Subcutaneous adipose tissue (tissue), 4 donors: Measurements from ENCODE around the gene LAMB3. TPM values are rescaled to one million over a fixed set of nuclear protein-coding genes. Genes with fewer than 3 reads are reported as not detected.

Experiments used
- CTCF ChIP-seq: fragments of 450-650 bp; IDR thresholded peaks from one replicate; pipeline ENCODE4 v1.5.1; 2016; ENCODE audit warnings: low read depth, mild to moderate bottlenecking, control low read depth, antibody characterized with exemption, moderate library complexity
- total RNA-seq, 4 donors: library from RNA; depleted of rRNA; stranded (reverse); fragments of >200 nt; gene quantifications; one replicate each; pipeline ENCODE4 v1.1.0, GENCODE V29; 2016

The LAMB3 gene
- total RNA-seq, 4 donors from 2014 or later, result 5.5 to 32.4 (median 21.3) TPM

- no peak for TF ChIP-seq CTCF
Observed at GRCh38 chr1:209576392-209577197, 75.6 kb downstream of the LAMB3 start.

- no peak for TF ChIP-seq CTCF
Observed at GRCh38 chr1:209570743-209571142, 81.5 kb downstream of the LAMB3 start.

- no peak for TF ChIP-seq CTCF
Observed at GRCh38 chr1:209569455-209570207, 82.6 kb downstream of the LAMB3 start.

- no peak for TF ChIP-seq CTCF
Observed at GRCh38 chr1:209567698-209568175, 84.5 kb downstream of the LAMB3 start.

- TF ChIP-seq CTCF, result no peak
Observed at GRCh38 chr1:209565759-209566678, 86.2 kb downstream of the LAMB3 start.

Other genes starting within 250 kb of the LAMB3 start
- gene CAMK1G, start 68.7 kb downstream of the LAMB3 start, total RNA-seq, result under 1 TPM in 1 of 4 donors, not detected in 3; 0.51 TPM
- 1,000 to 10,000 TPM in 3 of 4 donors, 100 to 1,000 TPM in 1; 926 to 3,115 (median 1,789) TPM for gene G0S2, start 23.0 kb upstream of the LAMB3 start, total RNA-seq
- 100 to 1,000 TPM in 1 of 4 donors, 10 to 100 TPM in 2, 1 to 10 TPM in 1; 2.1 to 165 (median 45.8) TPM for gene HSD11B1, start 52.4 kb upstream of the LAMB3 start, total RNA-seq
- gene TRAF3IP3, start 103.6 kb upstream of the LAMB3 start, total RNA-seq, result 10 to 100 TPM in 1 of 4 donors, 1 to 10 TPM in 2, under 1 TPM in 1; 0.94 to 10.7 (median 3.1) TPM
- 1 to 10 TPM; 1.1 to 2.0 (median 1.4) TPM for gene C1orf74, start 132.1 kb upstream of the LAMB3 start, total RNA-seq
- gene IRF6, start 153.7 kb upstream of the LAMB3 start, total RNA-seq, result 1 to 10 TPM in 3 of 4 donors, under 1 TPM in 1; 0.38 to 2.0 (median 1.6) TPM
- 1 to 10 TPM; 5.3 to 9.5 (median 8.6) TPM for gene UTP25, start 175.5 kb upstream of the LAMB3 start, total RNA-seq